CD14-positive monocyte (primary cell): ENCODE data around the gene DRAXIN. TPM values are rescaled to one million over a fixed set of nuclear protein-coding genes. Genes with fewer than 3 reads are reported as not detected.

Experiments used
- DNase-seq, 3 donors: peaks; one replicate each; pipeline ENCODE4 v3.0.0-alpha.2; 2011 to 2022
- H2AFZ ChIP-seq: 2 replicates; pipeline ENCODE4 v1.6.0; 2012; ENCODE audit warnings: mild to moderate bottlenecking, low read depth, low read length, inconsistent platforms; ENCODE audit not compliant: insufficient read depth, poor library complexity, severe bottlenecking
- H3K27ac ChIP-seq, 2 donors: 1 replicate in 1 of 2; 2 replicates in 1 of 2; pipeline ENCODE4 v1.5.1; 2012 to 2013; ENCODE audit warnings: low read length in 2 of 2, control low read depth in 1 of 2, inconsistent platforms in 1 of 2, low read depth in 1 of 2, mild to moderate bottlenecking in 1 of 2
- H3K27me3 ChIP-seq, 2 donors: one replicate each; pipeline versions ENCODE4 v1.6.0 to v1.6.1; 2011 to 2013; ENCODE audit warnings: low read length in 2 of 2; ENCODE audit not compliant: control insufficient read depth in 2 of 2, insufficient read depth in 2 of 2
- H3K36me3 ChIP-seq, 2 donors: replicated peaks in 1 of 2; 1 replicate in 1 of 2; 2 replicates in 1 of 2; pipeline versions ENCODE4 v1.5.1 to v1.6.1; 2012 to 2013; ENCODE audit warnings: low read length in 2 of 2, control low read depth in 1 of 2, inconsistent platforms in 1 of 2, mild to moderate bottlenecking in 1 of 2; ENCODE audit not compliant: insufficient read depth in 2 of 2, control insufficient read depth in 1 of 2
- H3K4me1 ChIP-seq, 2 donors: 1 replicate in 1 of 2; 2 replicates in 1 of 2; pipeline versions ENCODE4 v1.5.1 to v1.6.1; 2012 to 2013; ENCODE audit warnings: low read length in 2 of 2, control low read depth in 1 of 2, inconsistent platforms in 1 of 2, mild to moderate bottlenecking in 1 of 2, moderate library complexity in 1 of 2; ENCODE audit not compliant: insufficient read depth in 2 of 2, control insufficient read depth in 1 of 2
- H3K4me2 ChIP-seq: replicated peaks from 2 replicates; pipeline ENCODE3; 2012; ENCODE audit warnings: low read length, moderate library complexity, mild to moderate bottlenecking; ENCODE audit not compliant: poor library complexity, severe bottlenecking; ENCODE audit errors: extremely low read depth
- H3K4me3 ChIP-seq, 3 experiments: fragments of 200-600 bp in 1 of 3; sonication (generic) in 1 of 3; replicated peaks in 1 of 3; 1 replicate in 2 of 3; 2 replicates in 1 of 3; pipeline ENCODE4 v1.5.1; 2011 to 2013; ENCODE audit warnings: low read length in 3 of 3, mild to moderate bottlenecking in 3 of 3, control low read depth in 2 of 3, low read depth in 2 of 3, inconsistent platforms in 1 of 3, moderate library complexity in 1 of 3
- H3K79me2 ChIP-seq: 2 replicates; pipeline ENCODE4 v1.6.0; 2012; ENCODE audit warnings: mild to moderate bottlenecking, control low read depth, inconsistent platforms, low read length, moderate library complexity; ENCODE audit not compliant: insufficient read depth
- H3K9ac ChIP-seq: 2 replicates; pipeline ENCODE4 v1.6.0; 2017; ENCODE audit warnings: low read length, mild to moderate bottlenecking; ENCODE audit not compliant: insufficient read depth, poor library complexity, severe bottlenecking
- H3K9me3 ChIP-seq, 2 donors: replicated peaks in 1 of 2; 1 replicate in 1 of 2; 2 replicates in 1 of 2; pipeline versions ENCODE4 v1.5.1 to v1.6.1; 2012 to 2013; ENCODE audit warnings: low read length in 2 of 2, control low read depth in 1 of 2; ENCODE audit not compliant: control insufficient read depth in 1 of 2, insufficient read depth in 1 of 2
- H4K20me1 ChIP-seq: 2 replicates; pipeline ENCODE4 v1.6.0; 2012; ENCODE audit warnings: mild to moderate bottlenecking, low read length, control low read depth, moderate library complexity; ENCODE audit not compliant: insufficient read depth
- H3K27ac Mint-ChIP-seq, 7 donors: one replicate each; pipeline ENCODE4 v1.8.0; 2020; ENCODE audit warnings: mild to moderate bottlenecking in 7 of 7, mixed read lengths in 7 of 7, moderate library complexity in 6 of 7, inconsistent platforms in 2 of 7
- H3K27me3 Mint-ChIP-seq, 3 donors: one replicate each; pipeline ENCODE4 v1.8.0; 2021 to 2022; ENCODE audit warnings: low read depth in 3 of 3, mild to moderate bottlenecking in 3 of 3, mixed read lengths in 3 of 3, moderate library complexity in 3 of 3, inconsistent platforms in 1 of 3
- H3K36me3 Mint-ChIP-seq, 2 donors: one replicate each; pipeline ENCODE4 v1.8.0; 2020; ENCODE audit warnings: mixed read lengths in 2 of 2, inconsistent platforms in 1 of 2, mild to moderate bottlenecking in 1 of 2
- H3K4me1 Mint-ChIP-seq: one replicate; pipeline ENCODE4 v1.8.0; 2020; ENCODE audit warnings: mild to moderate bottlenecking, mixed read lengths
- H3K4me3 Mint-ChIP-seq, 2 donors: one replicate each; pipeline ENCODE4 v1.8.0; 2020; ENCODE audit warnings: mild to moderate bottlenecking in 2 of 2, mixed read lengths in 2 of 2, moderate library complexity in 1 of 2
- H3K9me3 Mint-ChIP-seq, 7 donors: one replicate each; pipeline ENCODE4 v1.8.0; 2020 to 2022; ENCODE audit warnings: mixed read lengths in 7 of 7, mild to moderate bottlenecking in 6 of 7, moderate library complexity in 6 of 7, inconsistent platforms in 2 of 7
- WGBS: methylation state at CpG from one replicate; pipeline ENCODE4 v1.1.5; 2013; ENCODE audit warnings: missing lambda C conversion rate; ENCODE audit not compliant: insufficient coverage; 5-methylcytosine and 5-hydroxymethylcytosine counted together
- intact Hi-C, 2 donors: fragments of 100-400 bp; cut with micrococcal nuclease; formaldehyde crosslinking; loops; one replicate each; pipeline versions ENCODE4 v1.15.0 to v1.15.1; 2023
- polyA plus RNA-seq, 3 donors: library from polyadenylated mRNA; depleted of rRNA in 1 of 3; unstranded in 2 of 3; stranded (reverse) in 1 of 3; fragments of 300-500 nt in 2 of 3; fragments of >200 nt in 1 of 3; fragmentation: Illumina TruSeq in 2 of 3; gene quantifications; 1 replicate in 2 of 3; 2 replicates in 1 of 3; pipeline ENCODE4 v1.2.3, GENCODE V29; 2012 to 2021
- TF ChIP-seq, protein P1 (sequence below): fragments of 200-600 bp; IDR thresholded peaks from one replicate; pipeline ENCODE4 v1.8.0; 2022; ENCODE audit warnings: antibody characterized with exemption, mild to moderate bottlenecking

Gene DRAXIN
- polyA plus RNA-seq, 3 donors, result 0.14 to 0.27 (median 0.18) TPM

DNA sequence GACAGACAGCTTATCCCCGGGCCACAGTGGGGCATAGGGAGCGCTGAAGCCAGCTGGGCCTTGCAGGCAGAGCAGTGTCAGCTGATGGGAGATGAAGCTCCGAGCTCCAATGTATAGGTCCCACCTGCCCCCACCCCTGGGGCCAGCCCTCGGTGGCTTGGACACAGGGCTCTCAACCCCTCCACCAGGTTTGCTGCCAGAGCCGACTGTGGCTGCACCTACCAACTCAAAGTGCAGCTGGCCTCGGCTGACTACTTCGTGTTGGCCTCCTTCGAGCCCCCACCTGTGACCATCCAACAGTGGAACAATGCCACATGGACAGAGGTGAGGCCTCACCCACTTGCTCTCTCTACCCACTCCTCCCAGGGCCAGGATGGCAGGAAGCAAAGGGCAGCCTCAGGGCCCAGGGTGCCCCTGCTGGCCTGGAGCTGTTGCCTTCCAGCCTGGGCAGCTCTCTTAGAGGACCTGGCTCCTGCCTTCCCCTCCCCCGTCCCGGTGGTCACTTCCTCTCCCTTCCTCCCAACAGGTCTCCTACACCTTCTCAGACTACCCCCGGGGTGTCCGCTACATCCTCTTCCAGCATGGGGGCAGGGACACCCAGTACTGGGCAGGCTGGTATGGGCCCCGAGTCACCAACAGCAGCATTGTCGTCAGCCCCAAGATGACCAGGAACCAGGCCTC, 18.3 kb upstream of the DRAXIN start:
- no peak overlapping the region for H3K4me3 ChIP-seq
- peaks cover 39 to 71% of the 10 kb centered on the region in 2 donors for H3K36me3 ChIP-seq
- no peaks in the 10 kb centered on the region for H3K27me3 ChIP-seq
- no peak overlapping the region for H2AFZ ChIP-seq
- no peak overlapping the region for H3K27ac Mint-ChIP-seq
- no peak overlapping the region for H3K9ac ChIP-seq
- no peak for DNase-seq
- H4K20me1 ChIP-seq, result peaks cover 18% of the 10 kb centered on the region
- intact Hi-C loops, result loop anchor here in 1 of 2 donors (5.0 kb wide), 1 partner anchor 44 kb away; no protein-coding TSS in a partner anchor
- no peak overlapping the region for H3K4me3 Mint-ChIP-seq
- no peak overlapping the region for H3K4me2 ChIP-seq
- 95% methylated on average over 14 of the region's 14 CpGs for WGBS
- H3K79me2 ChIP-seq, result no peaks in the 10 kb centered on the region
- peaks cover 43 to 76% of the 10 kb centered on the region in 2 donors for H3K36me3 Mint-ChIP-seq
- H3K9me3 Mint-ChIP-seq, result no peaks in the 10 kb centered on the region
- H3K4me1 Mint-ChIP-seq, result peaks cover 15% of the 10 kb centered on the region
- no peaks in the 10 kb centered on the region for H3K9me3 ChIP-seq
- H3K27ac ChIP-seq, result no peak overlapping the region
- TF ChIP-seq, protein P1, sequence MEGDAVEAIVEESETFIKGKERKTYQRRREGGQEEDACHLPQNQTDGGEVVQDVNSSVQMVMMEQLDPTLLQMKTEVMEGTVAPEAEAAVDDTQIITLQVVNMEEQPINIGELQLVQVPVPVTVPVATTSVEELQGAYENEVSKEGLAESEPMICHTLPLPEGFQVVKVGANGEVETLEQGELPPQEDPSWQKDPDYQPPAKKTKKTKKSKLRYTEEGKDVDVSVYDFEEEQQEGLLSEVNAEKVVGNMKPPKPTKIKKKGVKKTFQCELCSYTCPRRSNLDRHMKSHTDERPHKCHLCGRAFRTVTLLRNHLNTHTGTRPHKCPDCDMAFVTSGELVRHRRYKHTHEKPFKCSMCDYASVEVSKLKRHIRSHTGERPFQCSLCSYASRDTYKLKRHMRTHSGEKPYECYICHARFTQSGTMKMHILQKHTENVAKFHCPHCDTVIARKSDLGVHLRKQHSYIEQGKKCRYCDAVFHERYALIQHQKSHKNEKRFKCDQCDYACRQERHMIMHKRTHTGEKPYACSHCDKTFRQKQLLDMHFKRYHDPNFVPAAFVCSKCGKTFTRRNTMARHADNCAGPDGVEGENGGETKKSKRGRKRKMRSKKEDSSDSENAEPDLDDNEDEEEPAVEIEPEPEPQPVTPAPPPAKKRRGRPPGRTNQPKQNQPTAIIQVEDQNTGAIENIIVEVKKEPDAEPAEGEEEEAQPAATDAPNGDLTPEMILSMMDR, result no peak
- no peaks in the 10 kb centered on the region for H3K27me3 Mint-ChIP-seq
- H3K4me1 ChIP-seq, result peaks cover 18 to 20% of the 10 kb centered on the region in 2 donors

DNA sequence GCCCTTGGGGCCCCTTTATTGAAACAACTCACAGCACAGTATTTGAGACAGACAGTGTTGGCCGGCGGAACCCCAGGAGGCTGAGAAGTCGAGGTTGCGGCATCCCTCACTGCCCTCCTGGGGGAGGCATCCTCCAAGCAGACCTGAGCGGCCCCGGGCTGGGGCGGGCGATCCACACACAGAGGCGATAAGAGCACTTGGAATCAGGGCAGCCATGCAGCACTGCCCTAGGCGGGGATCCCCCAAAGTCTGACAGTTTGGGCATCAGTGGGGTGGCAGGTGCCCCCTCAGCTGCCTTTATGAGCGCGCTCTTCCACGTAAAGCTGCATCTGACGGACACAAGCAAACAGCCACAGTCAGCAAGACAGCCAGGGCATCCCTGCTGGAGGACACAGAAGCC, 17.0 kb upstream of the DRAXIN start:
- TF ChIP-seq, protein P1, result no peak
- H3K27ac ChIP-seq, result no peak overlapping the region
- peaks cover 31 to 60% of the 10 kb centered on the region in 2 donors for H3K36me3 ChIP-seq
- no peaks in the 10 kb centered on the region for H3K9me3 Mint-ChIP-seq
- no peaks in the 10 kb centered on the region for H3K9me3 ChIP-seq
- H3K4me1 ChIP-seq, result peaks cover 18 to 25% of the 10 kb centered on the region in 2 donors
- no peak overlapping the region for H3K27ac Mint-ChIP-seq
- no peak overlapping the region for H3K4me3 ChIP-seq
- H3K4me2 ChIP-seq, result no peak overlapping the region
- intact Hi-C loops, result loop anchor here in 1 of 2 donors (5.0 kb wide), 1 partner anchor 43 kb away; no protein-coding TSS in a partner anchor
- H3K36me3 Mint-ChIP-seq, result peaks cover 39 to 70% of the 10 kb centered on the region in 2 donors
- H3K27me3 ChIP-seq, result no peaks in the 10 kb centered on the region
- H3K27me3 Mint-ChIP-seq, result no peaks in the 10 kb centered on the region
- 97% methylated on average over 13 of the region's 14 CpGs for WGBS
- no peak overlapping the region for H2AFZ ChIP-seq
- H3K79me2 ChIP-seq, result no peaks in the 10 kb centered on the region
- H3K4me3 Mint-ChIP-seq, result no peak overlapping the region
- no peak overlapping the region for H3K9ac ChIP-seq
- no peak for DNase-seq
- H3K4me1 Mint-ChIP-seq, result peaks cover 21% of the 10 kb centered on the region
- peaks cover 18% of the 10 kb centered on the region for H4K20me1 ChIP-seq
